Immature natural killer cell (primary cell): ENCODE results near the gene TXNL4A. TPM values are rescaled to one million over a fixed set of nuclear protein-coding genes. Genes with fewer than 3 reads are reported as not detected.

Experiments
- DNase-seq, 3 donors: peaks; one replicate each; pipeline ENCODE4 v3.0.0; 2022; ENCODE audit warnings: mixed read lengths in 1 of 3
- H3K27ac Mint-ChIP-seq, 6 donors: one replicate each; pipeline ENCODE4 v1.8.0; 2020; ENCODE audit warnings: mixed read lengths in 6 of 6, mild to moderate bottlenecking in 5 of 6, inconsistent platforms in 4 of 6, moderate library complexity in 3 of 6
- H3K27me3 Mint-ChIP-seq, 3 donors: one replicate each; pipeline ENCODE4 v1.8.0; 2020 to 2021; ENCODE audit warnings: low read depth in 3 of 3, mild to moderate bottlenecking in 3 of 3, mixed read lengths in 3 of 3, moderate library complexity in 3 of 3, inconsistent platforms in 1 of 3
- H3K36me3 Mint-ChIP-seq, 3 donors: one replicate each; pipeline ENCODE4 v1.8.0; 2020; ENCODE audit warnings: mixed read lengths in 3 of 3, inconsistent platforms in 2 of 3, mild to moderate bottlenecking in 2 of 3
- H3K4me1 Mint-ChIP-seq, 2 donors: one replicate each; pipeline ENCODE4 v1.8.0; 2020; ENCODE audit warnings: inconsistent platforms in 2 of 2, mild to moderate bottlenecking in 2 of 2, mixed read lengths in 2 of 2, moderate library complexity in 1 of 2
- H3K4me3 Mint-ChIP-seq, 5 donors: one replicate each; pipeline ENCODE4 v1.8.0; 2020; ENCODE audit warnings: mild to moderate bottlenecking in 5 of 5, mixed read lengths in 5 of 5, inconsistent platforms in 3 of 5, moderate library complexity in 3 of 5
- H3K9me3 Mint-ChIP-seq, 6 donors: one replicate each; pipeline ENCODE4 v1.8.0; 2020; ENCODE audit warnings: mild to moderate bottlenecking in 6 of 6, mixed read lengths in 6 of 6, inconsistent platforms in 4 of 6, moderate library complexity in 3 of 6
- polyA plus RNA-seq, 3 donors: library from polyadenylated mRNA; unstranded; fragments of 300-500 nt; fragmentation: Illumina TruSeq; gene quantifications; one replicate each; pipeline ENCODE4 v1.2.3, GENCODE V29; 2021

TXNL4A gene
- polyA plus RNA-seq, 3 donors from 2014 or later: 209 to 330 (median 248) TPM

DNA sequence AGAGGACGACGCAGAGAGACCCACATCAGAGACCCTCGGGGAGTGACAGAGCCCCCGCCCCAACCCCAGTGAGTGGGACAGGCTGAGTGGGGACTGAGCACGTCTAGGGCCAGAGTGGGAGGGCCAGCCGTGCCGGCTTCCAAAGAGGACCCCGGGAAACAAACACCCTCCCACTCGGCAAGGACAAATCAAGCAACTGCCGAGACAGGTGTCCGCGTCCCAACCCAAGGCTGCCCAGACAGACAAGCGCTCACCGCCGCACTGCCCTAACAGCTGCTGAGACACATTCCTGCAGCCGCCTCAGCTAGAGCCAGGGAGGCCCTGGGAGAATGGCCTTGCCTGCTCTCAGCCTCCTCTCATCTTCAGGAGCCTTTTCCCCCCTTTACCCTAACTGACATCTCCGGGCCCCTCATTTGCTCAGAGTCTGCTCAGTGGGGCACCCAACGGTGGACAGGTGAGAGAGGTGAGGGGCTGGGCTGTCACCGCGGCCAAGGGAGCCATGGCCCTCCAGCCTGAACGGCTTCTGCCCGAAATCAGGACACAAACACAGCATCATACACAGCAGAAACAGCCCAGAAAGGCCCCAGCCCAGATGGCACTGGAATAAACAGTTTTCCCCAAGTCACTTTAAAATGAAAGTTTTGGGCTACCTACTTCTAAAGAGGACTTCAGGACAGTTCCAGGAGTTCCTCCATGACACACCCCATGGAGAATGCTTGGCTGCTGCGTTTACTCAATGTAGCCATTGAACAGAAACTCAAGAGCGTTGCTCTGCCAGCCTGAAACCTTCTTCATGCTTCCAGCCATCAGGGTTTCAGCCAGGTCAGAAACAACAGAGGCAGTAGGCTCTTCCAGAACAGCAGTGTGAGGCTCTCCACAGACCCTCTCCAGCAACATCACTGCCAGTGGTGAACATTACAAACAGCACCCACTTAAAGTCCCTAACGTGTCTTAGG lies 60.5 kb downstream of the TXNL4A start:
- H3K27ac Mint-ChIP-seq: no peak overlapping the region
- H3K27me3 Mint-ChIP-seq: peaks cover 2 to 4% (median 3%) of the 10 kb centered on the region in 3 donors
- H3K36me3 Mint-ChIP-seq: peaks cover 29 to 58% (median 52%) of the 10 kb centered on the region in 3 donors
- H3K9me3 Mint-ChIP-seq: peaks cover 18 to 42% (median 36%) of the 10 kb centered on the region in 6 donors
- no peak overlapping the region for H3K4me3 Mint-ChIP-seq
- DNase-seq: no peak
- peaks cover 0 to 11% of the 10 kb centered on the region in 2 donors for H3K4me1 Mint-ChIP-seq

DNA sequence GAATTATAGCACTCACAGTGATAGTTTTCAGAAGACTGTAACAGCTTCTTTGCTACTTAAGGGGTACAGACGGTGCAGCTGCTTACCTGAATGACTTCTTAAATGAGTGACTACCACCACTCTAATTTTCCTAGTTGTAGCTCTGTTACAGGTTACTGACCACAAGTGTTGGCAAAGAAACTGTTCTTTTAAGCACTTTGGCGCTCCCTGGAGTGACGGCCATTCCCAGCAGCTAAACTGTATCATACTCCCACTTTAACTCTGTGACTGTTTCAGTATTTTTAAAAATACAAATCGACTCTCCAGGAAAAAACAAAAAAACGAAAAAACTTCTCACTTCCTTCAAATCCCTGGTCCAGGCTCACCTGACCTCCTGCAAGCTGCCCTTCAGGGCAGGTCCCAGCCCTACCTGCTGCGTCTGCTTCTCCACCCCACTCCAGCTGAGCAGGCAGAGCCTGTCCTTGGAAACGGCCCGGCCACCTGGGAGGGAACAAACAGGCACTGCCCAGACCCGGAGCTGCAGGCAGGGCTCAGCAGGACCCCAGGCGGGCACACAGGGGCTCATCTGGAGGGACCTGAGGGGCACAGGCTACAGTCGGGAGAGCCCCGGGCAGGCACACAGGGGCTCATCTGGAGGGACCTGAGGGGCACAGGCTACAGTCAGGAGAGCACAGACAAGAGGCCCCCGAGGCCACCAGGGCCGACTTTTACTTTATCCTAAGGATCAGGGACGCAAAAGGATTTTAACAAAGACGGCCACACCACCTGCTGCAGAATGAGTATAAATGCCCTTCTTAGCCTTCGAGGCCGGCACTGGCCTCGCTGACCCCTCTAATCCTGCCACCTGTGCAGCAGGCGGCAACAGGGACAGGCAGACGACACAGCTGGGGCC lies 61.4 kb downstream of the TXNL4A start:
- H3K27ac Mint-ChIP-seq: no peak overlapping the region
- peaks cover 22 to 49% (median 43%) of the 10 kb centered on the region in 3 donors for H3K36me3 Mint-ChIP-seq
- H3K27me3 Mint-ChIP-seq: peaks cover 0 to 3% (median 2%) of the 10 kb centered on the region in 3 donors
- peaks cover 0 to 11% of the 10 kb centered on the region in 2 donors for H3K4me1 Mint-ChIP-seq
- no peak for DNase-seq
- H3K4me3 Mint-ChIP-seq: no peak overlapping the region
- peaks cover 13 to 32% (median 27%) of the 10 kb centered on the region in 6 donors for H3K9me3 Mint-ChIP-seq

DNA sequence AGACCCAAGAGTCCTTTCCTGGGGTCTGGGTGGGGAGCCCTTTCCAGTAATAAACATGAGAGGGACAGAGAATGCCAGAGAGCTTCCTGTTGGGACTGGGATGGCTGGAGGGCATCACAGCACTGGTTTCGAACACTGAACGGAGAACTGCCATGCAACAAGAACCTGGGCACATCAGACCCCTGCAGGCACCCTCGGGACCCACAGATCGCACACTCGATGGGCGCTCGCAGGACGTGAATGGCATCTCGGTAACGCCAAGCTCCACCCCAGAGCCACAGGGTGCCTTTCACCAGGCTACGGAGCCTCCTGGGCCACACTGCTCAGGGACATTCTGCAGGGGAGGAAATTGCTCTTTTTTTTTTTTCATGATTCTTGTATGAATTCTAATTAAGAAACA lies 62.1 kb downstream of the TXNL4A start:
- H3K27me3 Mint-ChIP-seq: peaks cover 0 to 4% (median 1%) of the 10 kb centered on the region in 3 donors
- no peak overlapping the region for H3K27ac Mint-ChIP-seq
- no peak for DNase-seq
- H3K4me3 Mint-ChIP-seq: no peak overlapping the region
- H3K9me3 Mint-ChIP-seq: peaks cover 13 to 27% (median 23%) of the 10 kb centered on the region in 6 donors
- H3K4me1 Mint-ChIP-seq: peaks cover 0 to 11% of the 10 kb centered on the region in 2 donors
- H3K36me3 Mint-ChIP-seq: peaks cover 18 to 45% (median 42%) of the 10 kb centered on the region in 3 donors

DNA sequence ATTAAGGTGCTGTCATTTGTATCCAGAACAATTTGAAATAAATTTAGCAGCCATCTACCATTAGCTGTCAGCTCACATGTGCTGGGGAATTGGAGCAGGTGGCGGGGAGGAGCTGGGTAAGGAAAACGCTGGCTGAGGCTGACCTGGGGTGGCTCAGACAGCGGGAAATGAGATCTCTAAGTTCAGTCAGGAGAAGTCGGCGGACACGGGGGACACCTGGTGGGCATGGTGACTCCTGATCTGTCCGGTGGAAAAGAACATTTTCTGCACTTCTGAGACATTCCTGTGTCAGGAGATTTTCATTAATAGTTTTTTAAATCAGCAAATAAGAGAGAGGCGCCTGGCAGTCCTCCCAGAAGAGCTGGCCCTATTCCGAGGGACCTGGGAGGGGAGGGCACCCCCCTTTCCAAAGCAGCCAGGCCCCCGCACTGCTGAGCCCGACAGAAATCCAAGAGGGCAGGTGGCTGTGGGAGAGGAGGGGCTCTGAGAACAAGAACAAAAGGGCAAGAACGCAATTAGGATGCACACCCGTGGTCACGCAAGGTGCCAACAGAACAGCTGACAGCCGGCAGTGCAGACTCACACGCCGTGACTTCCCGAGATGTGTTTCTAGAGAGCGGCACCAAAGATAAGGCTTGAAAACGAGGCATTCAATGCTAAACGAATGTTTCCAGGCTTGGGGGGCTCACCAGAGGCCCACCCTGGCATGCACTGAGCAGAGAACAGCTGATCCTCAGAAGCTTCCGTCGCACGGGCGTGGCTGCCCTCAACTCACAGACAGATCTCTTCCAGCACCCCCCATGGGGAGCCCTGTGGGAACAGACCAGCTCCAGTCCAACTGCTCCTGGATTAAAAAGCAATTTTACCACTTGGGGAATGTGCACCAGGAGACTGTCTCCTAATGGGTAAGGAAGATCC lies 63.3 kb downstream of the TXNL4A start:
- Mint-ChIP-seq H3K9me3 (peaks cover 12 to 16% (median 14%) of the 10 kb centered on the region in 6 donors), H3K36me3 (peaks cover 14 to 36% (median 34%) of the 10 kb centered on the region in 3 donors), H3K27ac (no peak overlapping the region), H3K27me3 (peaks cover 0 to 4% (median 0%) of the 10 kb centered on the region in 3 donors), H3K4me3 (no peak overlapping the region), H3K4me1 (peaks cover 0 to 11% of the 10 kb centered on the region in 2 donors)
- DNase-seq: no peak

DNA sequence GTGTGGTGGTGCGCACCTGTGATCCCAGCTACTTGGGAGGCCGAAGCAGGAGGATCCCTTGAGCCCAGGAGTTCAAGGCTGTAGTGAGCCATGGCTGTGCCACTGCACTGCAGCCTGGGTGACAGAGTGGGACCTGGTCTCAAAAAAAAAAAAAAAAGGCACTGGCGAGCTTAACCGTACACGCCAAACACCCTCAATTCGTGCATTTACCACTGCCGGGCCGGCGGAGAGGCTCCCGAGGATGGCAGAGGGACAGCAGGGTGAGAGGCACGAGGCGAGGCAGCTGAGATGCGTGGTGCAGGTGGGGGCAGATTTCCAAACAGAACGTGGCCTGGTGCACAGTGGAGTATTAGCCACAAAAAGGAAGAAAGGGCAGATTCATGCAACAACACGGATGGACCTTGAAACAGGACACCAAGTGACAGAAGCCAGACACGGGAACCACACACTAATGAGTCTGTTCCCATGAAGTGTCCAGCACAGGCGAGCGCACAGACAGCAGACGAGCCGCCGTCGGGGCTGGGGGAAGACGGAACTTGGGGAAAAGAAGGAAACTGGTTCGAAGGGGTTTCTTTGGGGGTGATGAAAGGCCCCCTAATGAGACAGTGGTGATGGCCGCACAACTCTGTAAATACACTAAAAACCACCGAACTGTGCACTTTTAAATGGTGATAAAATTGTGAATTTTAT lies 64.3 kb downstream of the TXNL4A start:
- Mint-ChIP-seq H3K4me3 (no peak overlapping the region), H3K4me1 (peaks cover 0 to 9% of the 10 kb centered on the region in 2 donors), H3K27ac (no peak overlapping the region), H3K36me3 (peaks cover 3 to 25% (median 23%) of the 10 kb centered on the region in 3 donors), H3K27me3 (peaks cover 0 to 4% (median 0%) of the 10 kb centered on the region in 3 donors), H3K9me3 (peaks cover 4 to 6% (median 5%) of the 10 kb centered on the region in 6 donors)
- no peak for DNase-seq

DNA sequence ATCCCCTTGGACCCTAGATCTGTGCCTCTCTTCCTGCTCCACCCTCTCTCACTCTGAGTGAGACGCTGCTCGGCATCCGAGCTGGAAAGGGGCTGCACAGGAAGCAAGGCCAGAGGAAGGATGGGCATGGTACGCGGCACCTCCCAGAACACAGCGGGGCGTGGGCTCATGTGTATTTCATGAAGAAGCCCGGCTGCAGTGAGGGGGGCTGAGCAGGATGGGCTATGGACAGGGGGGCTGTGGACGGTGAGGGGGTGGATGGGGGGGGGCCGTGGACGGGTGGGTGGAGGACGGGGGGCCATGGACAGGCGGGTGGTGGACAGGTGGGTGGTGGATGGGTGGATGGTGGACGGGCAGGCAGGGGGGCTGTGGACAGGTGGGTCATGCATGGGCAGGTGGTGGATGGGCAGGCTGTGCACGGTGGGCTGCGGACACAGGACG lies 65.4 kb downstream of the TXNL4A start:
- no peak for DNase-seq
- no peaks in the 10 kb centered on the region for H3K4me1 Mint-ChIP-seq
- no peak overlapping the region for H3K4me3 Mint-ChIP-seq
- H3K27me3 Mint-ChIP-seq: peaks cover 0 to 4% (median 3%) of the 10 kb centered on the region in 3 donors
- H3K9me3 Mint-ChIP-seq: peaks cover 0 to 2% (median 0%) of the 10 kb centered on the region in 6 donors
- H3K27ac Mint-ChIP-seq: no peak overlapping the region
- peaks cover 0 to 17% (median 15%) of the 10 kb centered on the region in 3 donors for H3K36me3 Mint-ChIP-seq

DNA sequence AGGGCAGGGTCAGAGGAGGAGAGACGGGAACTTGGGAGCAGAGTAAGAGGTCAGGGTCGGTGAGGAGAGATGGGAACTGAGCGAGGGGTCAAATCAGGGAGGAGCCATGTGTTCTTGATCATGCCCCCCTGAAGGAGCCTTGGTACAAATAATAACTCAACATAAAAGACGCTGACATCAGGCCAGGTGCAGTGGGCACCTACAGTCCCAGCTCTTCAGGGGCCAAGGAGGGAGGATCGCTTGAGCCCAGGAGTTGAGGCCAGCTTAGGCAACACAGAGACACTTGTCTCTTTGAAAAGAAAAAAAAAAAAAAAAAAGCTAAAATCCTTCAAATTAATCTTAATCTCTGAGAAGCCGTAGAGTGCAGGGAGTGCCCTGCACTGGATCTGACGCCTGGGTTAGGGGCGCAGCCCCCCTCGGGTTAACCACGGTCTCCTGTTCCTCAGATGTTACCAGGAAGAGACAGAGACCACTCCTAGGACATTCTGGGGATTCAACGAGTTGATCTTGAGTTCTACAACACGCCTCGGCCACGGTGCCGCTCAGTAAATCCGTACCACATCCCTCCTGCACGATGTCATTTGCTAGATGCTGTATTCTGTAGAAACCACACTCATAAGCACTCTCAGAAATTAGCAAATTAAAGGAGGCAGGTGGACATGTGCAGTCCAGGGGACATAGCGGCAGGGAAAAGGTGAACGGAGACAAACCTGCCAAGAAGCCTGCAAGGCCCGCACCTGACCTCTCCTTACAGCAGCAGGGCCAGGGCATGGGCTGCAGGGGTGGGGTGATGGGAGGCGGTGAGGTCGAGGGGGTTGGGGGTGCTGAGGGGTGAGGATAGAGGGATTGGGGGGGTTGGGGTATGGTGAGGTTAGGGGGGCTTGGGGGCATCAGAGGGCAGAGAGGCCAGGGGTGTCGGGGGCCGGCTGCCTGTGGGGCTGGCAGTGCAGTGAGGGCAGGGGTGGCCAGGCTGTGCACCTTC lies 66.1 kb downstream of the TXNL4A start:
- Mint-ChIP-seq H3K4me3 (no peak overlapping the region), H3K36me3 (peaks cover 0 to 17% (median 15%) of the 10 kb centered on the region in 3 donors), H3K9me3 (peaks cover 0 to 2% (median 0%) of the 10 kb centered on the region in 6 donors), H3K27ac (no peak overlapping the region), H3K27me3 (peaks cover 0 to 4% (median 3%) of the 10 kb centered on the region in 3 donors), H3K4me1 (no peaks in the 10 kb centered on the region)
- no peak for DNase-seq

Other genes with a start within 250 kb of the TXNL4A start
- gene KCNG2, start 190.6 kb downstream of the TXNL4A start, polyA plus RNA-seq: not detected
- 10 to 100 TPM in 2 of 3 donors, 1 to 10 TPM in 1; 9.0 to 16.5 (median 11.8) TPM for gene SLC66A2, start 36.9 kb downstream of the TXNL4A start, polyA plus RNA-seq
- 10 to 100 TPM in 1 of 3 donors, 1 to 10 TPM in 2; 4.2 to 11.8 (median 9.8) TPM for gene HSBP1L1, start 23.9 kb downstream of the TXNL4A start, polyA plus RNA-seq
- 10 to 100 TPM in 1 of 3 donors, 1 to 10 TPM in 2; 7.2 to 10.3 (median 7.6) TPM for gene RBFA, start 45.9 kb upstream of the TXNL4A start, polyA plus RNA-seq
- gene ADNP2, start 120.7 kb upstream of the TXNL4A start, polyA plus RNA-seq: 1 to 10 TPM; 3.6 to 7.2 (median 5.2) TPM